GM15510 (cell line): Measurements from ENCODE around the gene OSTM1.

Source experiments
- POLR2A ChIP-seq: IDR thresholded peaks from 3 replicates; pipeline ENCODE4 v1.6.1; 2011; ENCODE audit warnings: borderline replicate concordance; ENCODE audit not compliant: insufficient read length; ENCODE audit errors: extremely low read depth

OSTM1 gene

DNA sequence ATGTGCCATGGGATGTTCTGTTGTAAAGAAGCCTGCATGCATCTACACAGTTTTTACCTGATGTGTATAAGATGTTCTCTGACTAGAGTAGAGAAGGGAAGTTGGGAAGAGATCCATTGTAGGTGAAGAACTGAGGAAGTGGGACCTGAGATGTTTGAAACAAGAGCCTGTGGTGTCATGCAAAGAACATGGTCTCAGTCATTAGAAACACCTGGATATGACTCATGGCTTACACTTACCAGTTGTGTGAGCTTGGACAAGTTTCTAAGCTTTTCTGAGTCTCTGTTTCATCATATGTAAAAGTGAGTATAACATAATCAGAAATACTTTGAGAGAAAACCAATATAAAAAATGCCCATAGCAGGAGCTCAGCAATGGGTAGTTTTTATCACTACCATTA is 64.6 kb downstream of the OSTM1 start:
- no peak for TF ChIP-seq POLR2A

DNA sequence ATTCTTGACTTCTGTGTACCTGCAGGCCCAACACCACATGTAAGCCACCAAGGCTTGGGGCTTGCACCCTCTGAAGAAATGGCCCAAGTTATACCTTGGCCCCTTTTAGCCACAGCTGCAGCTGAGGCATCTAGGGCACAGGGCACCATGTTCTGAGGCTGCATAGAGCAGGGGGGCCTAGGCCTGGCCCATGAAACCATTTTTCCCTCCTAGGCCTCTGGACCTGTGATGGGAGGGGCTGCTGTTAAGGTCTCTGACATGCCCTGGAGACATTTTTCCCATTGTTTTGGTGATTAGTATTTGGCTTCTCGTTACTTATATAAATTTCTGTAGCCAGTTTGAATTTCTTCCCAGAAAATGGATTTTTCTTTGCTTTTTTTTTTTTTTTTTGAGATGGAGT is 66.2 kb downstream of the OSTM1 start:
- no peak for TF ChIP-seq POLR2A

DNA sequence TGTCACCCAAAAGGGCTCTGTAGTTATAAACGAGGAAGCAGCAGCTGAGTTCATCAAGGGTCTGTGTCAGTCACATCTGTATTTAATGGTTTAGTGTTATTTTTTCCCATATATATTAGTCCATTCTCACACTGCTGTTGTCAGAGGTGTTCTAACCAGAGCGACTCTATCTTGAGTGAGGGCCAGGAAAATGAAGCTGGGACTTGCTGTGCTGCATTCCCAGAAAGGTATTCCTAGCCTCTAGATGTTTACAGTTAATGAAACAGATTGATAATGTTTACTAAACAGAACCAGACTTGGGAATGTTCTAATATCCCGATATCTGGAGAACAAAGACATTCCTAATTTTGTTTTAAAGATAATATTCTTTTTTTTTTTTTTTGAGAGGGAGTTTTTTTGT is 68.6 kb downstream of the OSTM1 start:
- TF ChIP-seq POLR2A, result no peak

DNA sequence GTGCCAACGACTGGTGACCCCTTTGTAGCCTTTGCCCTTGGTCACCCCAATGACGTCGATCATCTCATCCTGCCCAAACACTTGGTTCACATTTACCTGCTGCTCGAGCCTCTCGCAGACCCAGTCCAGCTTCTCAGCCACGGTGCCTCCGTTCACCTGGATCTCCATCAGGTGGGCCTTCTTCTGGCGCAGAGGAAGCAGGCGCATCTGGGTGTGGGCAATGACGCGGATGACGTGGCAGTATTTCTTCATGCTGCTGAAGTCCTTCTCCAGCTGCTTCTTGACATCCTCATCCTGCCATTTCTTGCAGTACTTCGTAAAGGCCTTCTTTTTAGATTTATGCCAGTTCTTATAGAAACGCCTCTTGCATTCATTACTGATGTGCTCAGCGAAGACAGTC is 69.7 kb downstream of the OSTM1 start:
- no peak for TF ChIP-seq POLR2A

DNA sequence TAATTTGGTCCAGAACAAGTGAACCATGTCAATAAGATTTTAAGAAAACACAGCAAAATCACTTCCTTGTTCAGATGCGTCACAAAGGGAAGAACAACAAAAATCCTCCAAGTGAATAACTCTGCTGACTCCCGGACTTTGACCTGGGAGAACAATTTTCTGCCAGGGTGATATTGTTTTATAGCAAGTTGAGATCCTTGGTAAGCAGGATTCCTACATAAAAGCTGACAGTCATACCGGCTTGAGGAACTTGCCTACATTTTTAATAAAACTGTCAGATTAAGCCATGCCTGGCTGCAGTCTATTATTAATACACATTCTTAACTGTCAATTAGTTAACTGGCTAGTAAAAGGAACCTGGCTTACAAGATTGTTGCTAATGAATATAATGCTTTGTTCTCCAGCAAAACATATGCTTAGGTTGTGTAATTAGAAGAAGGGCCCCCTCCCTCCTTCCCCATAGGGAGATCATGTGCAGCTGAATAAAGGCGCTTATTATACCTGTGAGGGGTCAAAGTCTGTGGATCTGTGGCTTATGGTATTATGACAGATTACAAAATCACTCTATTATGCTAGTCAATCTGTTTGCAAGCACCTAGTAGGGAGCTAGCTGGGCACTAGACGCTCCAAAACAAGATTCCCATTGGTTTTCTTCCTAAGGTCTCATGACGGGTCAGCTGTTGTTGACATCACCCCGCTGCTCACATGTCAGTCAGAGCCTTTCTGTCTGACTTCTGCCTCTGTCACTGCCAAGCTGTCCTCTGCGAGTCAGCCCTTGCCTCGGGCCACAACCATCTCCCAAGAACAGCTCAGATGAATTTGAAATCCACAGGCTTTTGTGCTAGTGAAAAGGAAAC is 71.9 kb downstream of the OSTM1 start:
- TF ChIP-seq POLR2A, result no peak

DNA sequence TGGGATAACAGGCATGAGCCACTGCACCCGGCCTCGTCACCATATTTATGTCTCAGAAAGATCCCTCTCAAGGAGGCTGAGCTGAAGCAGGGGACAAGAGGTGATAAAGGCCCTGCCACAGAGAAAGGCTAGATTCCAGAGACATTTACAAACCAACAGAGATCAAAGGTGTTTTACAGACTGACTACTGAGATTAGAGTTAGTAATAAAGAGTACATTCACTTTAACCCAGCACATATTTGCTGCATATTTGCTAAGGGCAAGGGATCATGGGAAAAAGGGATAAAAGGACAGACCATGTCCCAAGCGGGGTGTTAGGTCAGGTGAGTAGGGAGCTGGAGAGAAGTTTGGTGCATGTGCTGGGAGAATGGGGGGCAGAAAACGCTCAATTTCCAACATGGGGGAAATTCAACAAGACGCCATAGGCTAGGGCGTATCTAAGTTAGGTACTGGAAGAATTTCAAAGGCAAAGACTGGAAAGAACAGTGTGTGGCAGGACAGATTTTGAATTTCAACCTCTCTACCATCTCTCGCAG is 72.8 kb downstream of the OSTM1 start:
- no peak for TF ChIP-seq POLR2A

DNA sequence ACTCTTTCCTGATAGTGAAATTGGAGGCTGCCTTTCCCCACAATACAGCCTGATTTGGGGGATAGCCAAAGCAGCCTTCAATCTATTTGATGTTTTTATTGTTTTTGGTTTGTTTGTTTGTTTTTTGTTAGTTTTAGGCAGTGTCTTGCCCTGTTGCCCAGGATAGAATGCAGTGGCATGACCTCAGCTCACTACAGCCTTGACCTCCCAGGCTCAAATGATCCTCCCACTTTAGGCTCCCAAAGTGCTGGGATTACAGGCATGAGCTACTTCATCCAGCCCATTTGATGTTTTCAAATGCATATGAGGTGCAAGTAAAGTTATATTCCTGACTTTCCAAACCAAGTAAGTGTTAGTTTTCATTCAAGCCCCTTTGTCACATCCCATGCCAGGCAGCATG is 75.2 kb downstream of the OSTM1 start:
- no peak for TF ChIP-seq POLR2A

DNA sequence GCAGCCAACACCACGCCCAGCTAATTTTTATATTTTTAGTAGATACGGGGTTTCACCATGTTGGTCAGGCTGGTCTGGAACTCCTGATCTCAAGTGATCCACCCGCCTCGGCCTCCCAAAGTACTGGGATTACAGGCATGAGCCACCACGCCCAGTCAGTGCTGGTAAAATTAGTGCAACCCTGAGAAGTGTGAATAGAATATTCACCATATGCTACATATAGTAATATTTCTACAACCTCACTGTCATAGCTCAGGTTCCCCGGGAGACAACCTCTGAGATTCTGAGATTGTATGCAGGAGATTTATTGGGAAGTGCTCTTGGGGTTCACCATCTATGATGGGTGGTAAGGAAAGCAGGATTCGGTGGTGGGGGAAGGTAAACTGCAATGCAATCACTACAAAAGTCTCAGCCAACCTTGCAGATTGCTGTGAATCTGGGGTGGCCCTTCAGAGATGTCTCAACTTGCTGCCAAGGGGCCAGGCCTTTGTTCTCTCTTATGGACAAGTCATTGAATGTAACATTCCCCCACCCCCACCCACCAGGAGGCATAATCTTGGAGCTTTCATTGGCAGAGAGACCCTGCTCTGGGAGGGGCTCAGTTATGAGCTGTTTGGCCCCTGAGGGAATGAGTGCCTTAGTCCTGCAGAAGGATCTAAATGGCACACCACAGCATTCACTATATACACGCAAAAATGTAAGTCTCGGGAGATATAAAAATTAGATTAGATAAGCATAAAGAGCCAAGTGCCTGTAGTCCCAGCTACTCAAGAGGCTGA is 82.6 kb downstream of the OSTM1 start:
- TF ChIP-seq POLR2A, result no peak
